BE2C (cell line): ENCODE measurements around the gene OTUD3.

Source experiments
- DNase-seq: peaks from one replicate; pipeline ENCODE4 v3.0.0-alpha.2; 2020
- H3K27me3 ChIP-seq: fragments of 250-450 bp; sonication (Bioruptor Pico); 2 replicates; pipeline ENCODE4 v1.5.1; 2020; ENCODE audit warnings: mild to moderate bottlenecking
- H3K36me3 ChIP-seq: fragments of 250-450 bp; sonication (Bioruptor Pico); 2 replicates; pipeline ENCODE4 v1.5.1; 2020; ENCODE audit warnings: mild to moderate bottlenecking
- H3K4me1 ChIP-seq: fragments of 250-450 bp; sonication (Bioruptor Pico); 2 replicates; pipeline ENCODE4 v1.5.1; 2020
- H3K4me3 ChIP-seq: 2 replicates; pipeline ENCODE4 v1.5.1; 2011; ENCODE audit warnings: low read depth, low read length
- H3K9me3 ChIP-seq: fragments of 250-450 bp; sonication (Bioruptor Pico); 2 replicates; pipeline ENCODE4 v1.5.1; 2020
- CTCF ChIP-seq: IDR thresholded peaks from 2 replicates; pipeline ENCODE4 v1.5.1; 2012; ENCODE audit warnings: mild to moderate bottlenecking, low read depth, low read length

The OTUD3 gene

GRCh38 chr1:19909971-19910370 lies 27.8 kb downstream of the OTUD3 start:
- Histone ChIP-seq H3K4me1 (no peaks in the 10 kb centered on the region), H3K9me3 (no peaks in the 10 kb centered on the region), H3K27me3 (no peaks in the 10 kb centered on the region), H3K36me3 (peaks cover 24% of the 10 kb centered on the region), H3K4me3 (no peak overlapping the region)
- no peak for DNase-seq
- TF ChIP-seq CTCF = no peak

- H3K4me3 ChIP-seq = no peak overlapping the region
- peaks cover 24% of the 10 kb centered on the region for H3K36me3 ChIP-seq
- no peak for TF ChIP-seq CTCF
- DNase-seq = no peak
- no peaks in the 10 kb centered on the region for H3K27me3 ChIP-seq
- no peaks in the 10 kb centered on the region for H3K4me1 ChIP-seq
- no peaks in the 10 kb centered on the region for H3K9me3 ChIP-seq
These were observed 28.5 kb downstream of the OTUD3 start for GRCh38 chr1:19910650-19911049.

- TF ChIP-seq CTCF = peak; percentile 79
- Histone ChIP-seq H3K4me3 (no peak overlapping the region), H3K27me3 (no peaks in the 10 kb centered on the region), H3K36me3 (no peaks in the 10 kb centered on the region; the same call in 1 of the 2 replicates), H3K4me1 (no peaks in the 10 kb centered on the region), H3K9me3 (no peaks in the 10 kb centered on the region)
- DNase-seq = peak; percentile 77
These were observed 35.9 kb downstream of the OTUD3 start for GRCh38 chr1:19918057-19918456.

- no peak for TF ChIP-seq CTCF
- DNase-seq = no peak
- Histone ChIP-seq H3K4me3 (no peak overlapping the region), H3K36me3 (no peaks in the 10 kb centered on the region), H3K9me3 (no peaks in the 10 kb centered on the region), H3K4me1 (no peaks in the 10 kb centered on the region), H3K27me3 (no peaks in the 10 kb centered on the region)
These were observed 38.0 kb downstream of the OTUD3 start for GRCh38 chr1:19920132-19920710.

- no peak for TF ChIP-seq CTCF
- no peak for DNase-seq
- H3K36me3 ChIP-seq = no peaks in the 10 kb centered on the region
These were observed 39.1 kb downstream of the OTUD3 start for GRCh38 chr1:19921310-19921709.

GRCh38 chr1:19922015-19922688 lies 40.0 kb downstream of the OTUD3 start:
- Histone ChIP-seq H3K9me3 (no peaks in the 10 kb centered on the region), H3K4me1 (no peaks in the 10 kb centered on the region), H3K36me3 (no peaks in the 10 kb centered on the region), H3K27me3 (no peaks in the 10 kb centered on the region), H3K4me3 (no peak overlapping the region)
- no peak for TF ChIP-seq CTCF
- no peak for DNase-seq

More at GRCh38 chr1:19921310-19921709, 39.1 kb downstream of the OTUD3 start:
- no peak overlapping the region for H3K4me3 ChIP-seq
- H3K4me1 ChIP-seq = no peaks in the 10 kb centered on the region
- H3K9me3 ChIP-seq = no peaks in the 10 kb centered on the region
- no peaks in the 10 kb centered on the region for H3K27me3 ChIP-seq
